ENCODE measurements around the gene LYRM7.
A peak's percentile ranks its signal among the peaks of the same experiment; 100 is the strongest.
"Not testable (repeated sequence)": the region's sequence is repeated elsewhere in the genome, so short reads cannot be mapped to it uniquely, and the experiment has no call there.

LYRM7 gene

DNA sequence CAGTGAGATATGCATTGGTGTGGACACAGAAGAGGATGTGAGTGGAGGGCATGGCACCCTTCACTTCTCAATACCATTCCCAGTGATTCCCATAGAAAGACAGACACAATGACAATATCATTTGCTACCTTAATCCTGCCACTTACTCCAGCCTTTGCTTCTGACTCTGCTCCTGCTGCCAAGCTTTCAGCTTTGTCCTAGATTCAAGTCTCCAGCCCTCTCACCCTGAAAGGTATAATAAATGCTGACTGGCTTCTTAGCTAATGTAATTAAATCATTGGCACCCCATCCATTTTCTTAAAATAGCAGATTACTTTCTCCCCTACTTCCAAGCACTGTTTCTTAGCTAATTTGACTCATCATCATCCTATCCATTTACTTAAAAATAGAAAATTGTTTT is 52.0 kb downstream of the LYRM7 start:
- DNase-seq, result no peak

DNA sequence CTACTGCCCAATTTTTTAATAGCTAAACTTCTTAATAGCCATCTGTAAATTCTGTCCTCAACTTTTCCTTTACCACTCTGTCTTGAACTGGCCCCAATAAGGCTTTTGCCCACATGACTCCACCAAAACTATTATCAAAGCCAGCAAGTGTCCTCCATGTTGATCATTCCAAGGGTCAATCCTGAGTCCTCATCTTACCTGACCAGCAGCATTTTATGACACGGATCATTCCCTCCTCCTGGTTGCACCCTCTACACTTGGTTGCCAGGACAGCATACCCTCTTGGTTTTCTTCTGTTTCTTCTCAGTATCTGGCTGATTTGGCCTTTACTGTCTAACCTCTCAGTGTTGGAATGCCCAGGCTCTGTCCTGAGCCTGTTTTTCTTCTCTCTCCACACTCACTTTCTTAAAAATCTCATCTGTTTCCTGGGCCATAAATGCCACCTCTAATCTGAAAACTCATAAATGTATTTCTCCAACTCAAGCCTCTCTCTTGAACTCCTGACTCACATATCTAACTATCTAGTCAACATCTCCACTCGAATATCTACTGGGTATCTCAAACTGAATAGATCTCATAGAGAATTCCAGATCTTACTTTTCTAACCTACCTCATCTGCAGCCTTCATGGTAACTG is 53.1 kb downstream of the LYRM7 start:
- no peak for DNase-seq

DNA sequence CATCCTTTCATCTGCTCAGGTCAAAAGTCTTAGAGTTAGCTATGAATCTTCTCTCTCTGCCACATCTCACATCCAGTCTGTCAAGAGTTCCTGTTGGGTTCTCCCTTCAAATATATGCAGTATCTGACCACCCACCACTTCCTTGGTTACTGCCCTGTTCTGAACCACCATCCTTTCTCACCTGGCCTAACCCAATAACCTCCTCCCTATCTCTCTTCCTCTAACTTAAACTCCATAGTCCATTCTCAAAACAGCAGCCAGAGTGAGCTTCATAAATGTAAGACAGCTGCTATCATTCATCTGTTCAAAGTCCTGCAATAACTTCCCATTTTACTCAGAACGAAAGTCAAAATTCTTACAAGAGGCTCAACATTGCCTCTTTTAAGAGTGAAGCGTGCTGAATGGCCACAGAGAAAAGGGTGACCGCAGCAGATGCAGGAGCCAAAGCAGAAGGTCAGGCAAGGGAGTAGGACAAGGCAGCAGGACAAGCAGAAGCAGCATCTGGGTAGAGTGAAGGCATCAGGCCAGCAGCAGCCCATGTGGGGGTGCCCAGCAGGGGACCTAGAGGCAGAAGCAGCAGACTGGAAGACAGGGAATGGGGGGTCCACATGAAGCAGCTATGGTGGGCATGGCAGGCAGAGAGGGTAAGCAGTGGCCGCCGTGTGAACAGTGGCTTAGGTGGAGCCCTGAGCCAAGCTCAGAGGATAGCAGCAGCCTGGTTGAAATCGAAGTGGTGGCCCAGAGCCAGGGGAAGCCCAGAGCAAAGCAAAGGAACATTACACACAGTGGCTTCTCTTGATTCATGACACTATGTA is 53.9 kb downstream of the LYRM7 start:
- no peak for DNase-seq

DNA sequence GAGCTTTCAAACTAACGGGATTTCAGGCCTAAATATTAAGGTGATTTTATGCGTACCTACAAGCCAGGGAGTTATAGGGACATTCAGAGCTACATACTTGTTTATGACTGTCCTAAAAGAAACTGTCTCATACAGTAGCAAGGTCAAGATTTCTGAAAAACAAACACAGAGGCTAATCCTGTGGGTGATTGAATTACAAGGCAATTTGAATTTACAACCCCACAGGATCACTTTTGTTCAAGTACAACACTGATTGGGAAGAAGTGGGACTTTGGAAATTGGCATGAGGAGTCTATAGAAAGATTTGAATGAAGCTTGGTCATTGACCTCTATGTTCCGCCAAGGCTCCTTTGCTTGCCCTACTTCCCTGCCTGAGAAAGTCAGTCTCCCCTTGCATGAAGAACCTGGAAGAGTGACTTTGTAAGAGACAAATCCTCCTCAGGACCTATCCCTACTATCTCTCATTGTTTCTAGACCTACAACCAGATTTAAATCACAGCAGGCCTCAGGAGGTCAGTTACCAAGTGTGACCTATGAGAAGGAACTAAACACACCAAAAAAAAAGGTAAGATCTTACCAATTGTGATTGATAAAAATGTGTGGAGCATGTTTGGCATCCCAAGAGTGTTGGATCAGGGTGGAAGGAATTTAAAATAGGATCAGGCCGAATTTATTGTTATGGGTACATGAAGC is 54.7 kb downstream of the LYRM7 start:
- no peak for DNase-seq

DNA sequence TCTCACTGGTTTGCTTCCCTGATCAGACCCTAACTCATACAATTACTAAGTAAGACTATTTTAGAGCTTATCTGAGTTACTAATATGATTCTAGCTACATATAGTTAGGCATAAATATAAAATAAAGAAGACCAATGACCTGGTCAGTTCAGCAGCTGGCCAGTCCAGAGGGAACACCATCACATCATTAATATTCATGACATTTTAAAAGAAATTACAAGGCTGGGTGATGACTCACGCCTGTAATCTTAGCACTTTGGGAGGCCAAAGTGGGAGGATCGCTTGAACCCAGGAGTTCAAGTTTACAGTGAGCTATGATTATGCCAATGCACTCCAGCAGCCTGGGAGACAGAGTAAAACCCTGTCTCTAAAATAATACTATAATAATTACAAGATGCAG is 56.2 kb downstream of the LYRM7 start:
- DNase-seq, result no peak

DNA sequence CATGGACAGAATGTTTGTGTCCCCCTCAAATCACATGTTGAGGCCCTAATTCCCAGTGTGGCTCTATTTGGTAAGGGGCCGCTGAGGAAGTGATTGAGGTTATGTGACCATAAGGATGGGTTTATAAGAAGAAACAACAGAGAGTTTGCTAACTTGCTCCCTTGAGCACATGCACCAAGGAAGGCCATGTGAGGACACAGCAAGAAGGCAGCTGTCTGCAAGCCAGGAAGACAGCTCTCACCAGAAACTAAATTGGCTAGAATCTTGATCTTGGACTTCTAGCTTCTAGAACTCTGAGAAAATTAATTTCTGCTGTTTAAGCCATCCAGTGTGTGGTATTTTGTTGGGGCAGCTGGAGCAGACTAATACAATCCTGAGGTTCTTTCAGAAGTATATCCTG is 57.9 kb downstream of the LYRM7 start:
- no peak for DNase-seq

DNA sequence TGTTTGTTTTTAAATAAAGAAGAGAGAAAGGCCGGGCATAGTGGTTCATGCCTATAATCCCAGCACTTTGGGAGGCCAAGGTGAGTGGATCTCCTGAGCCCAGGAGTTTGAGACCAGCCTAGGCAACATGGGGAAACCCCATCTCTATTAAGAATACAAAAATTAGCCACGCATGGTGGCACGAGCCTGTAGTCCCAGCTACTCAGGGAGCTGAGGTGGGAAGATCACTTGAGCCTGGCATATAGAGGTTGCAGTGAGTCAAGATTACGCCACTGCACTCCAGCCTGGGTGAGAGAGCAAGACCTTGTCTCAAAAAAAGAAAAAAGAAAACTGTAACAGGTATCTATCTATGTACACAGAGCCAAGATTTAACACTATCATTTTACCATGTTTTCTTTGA is 58.9 kb downstream of the LYRM7 start:
- DNase-seq, result no peak

DNA sequence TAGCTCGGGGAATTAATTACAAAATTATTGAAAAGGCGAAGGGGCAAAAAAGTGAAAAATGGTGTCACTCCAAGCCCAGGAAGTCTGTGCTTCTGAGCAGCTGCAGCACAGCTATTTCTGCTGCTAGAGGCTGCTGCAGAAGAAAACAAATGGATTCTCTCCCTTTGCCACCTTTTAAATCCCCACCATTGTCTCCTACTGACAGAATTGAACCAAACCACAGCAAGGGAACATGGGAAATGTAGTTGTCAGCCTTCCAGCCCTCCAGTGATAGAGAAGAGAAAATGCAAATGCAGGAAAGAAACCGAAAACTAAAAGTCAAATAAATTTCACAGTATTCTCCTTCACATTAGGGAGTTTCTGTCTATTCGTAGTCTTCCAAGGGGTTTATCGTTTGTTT is 59.7 kb downstream of the LYRM7 start:
- no peak for DNase-seq

DNA sequence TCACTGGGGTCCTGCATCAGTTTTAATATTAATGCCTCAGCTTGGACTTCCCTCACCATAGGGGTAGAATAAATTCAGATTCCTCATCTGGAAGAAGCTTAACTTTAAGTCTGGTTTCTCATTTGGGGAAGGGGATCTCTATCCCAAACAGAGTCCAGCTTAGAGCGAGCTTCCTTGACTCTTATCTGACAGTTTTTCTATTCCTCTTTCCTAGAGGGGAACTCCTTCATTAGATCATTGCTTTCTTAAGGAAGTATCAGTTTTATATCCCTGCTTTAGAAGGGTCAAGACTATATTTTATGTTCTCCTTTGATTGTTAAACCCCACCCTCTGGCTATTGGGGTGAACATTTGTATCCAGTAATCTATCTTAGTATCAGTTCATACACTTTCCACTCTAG is 68.9 kb downstream of the LYRM7 start:
- no peak for DNase-seq

DNA sequence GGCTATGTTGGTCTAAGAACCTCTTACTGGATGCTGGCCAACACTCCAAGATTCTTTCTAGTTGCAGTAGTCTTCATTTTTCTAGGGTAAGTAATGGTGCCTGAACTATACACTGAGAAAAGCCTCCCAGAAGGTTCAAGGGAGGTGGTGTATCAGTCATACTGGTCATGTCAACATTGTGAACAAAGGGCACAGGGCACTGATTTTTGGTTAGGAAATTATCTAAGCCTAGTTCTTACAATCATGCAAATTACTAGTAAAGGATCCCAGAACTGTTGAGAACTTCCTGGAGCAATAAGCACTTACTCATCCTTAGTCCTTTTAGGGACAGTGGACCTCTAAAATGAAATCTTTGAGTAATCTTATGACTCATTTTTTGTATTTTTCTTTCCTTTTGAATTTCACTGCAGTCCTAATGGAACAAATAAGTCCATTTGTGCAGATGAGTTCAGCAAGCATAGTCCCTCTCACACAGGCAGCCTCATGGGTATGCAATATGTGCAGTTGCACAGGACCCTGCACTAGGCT is 72.0 kb downstream of the LYRM7 start:
- DNase-seq, result no peak

DNA sequence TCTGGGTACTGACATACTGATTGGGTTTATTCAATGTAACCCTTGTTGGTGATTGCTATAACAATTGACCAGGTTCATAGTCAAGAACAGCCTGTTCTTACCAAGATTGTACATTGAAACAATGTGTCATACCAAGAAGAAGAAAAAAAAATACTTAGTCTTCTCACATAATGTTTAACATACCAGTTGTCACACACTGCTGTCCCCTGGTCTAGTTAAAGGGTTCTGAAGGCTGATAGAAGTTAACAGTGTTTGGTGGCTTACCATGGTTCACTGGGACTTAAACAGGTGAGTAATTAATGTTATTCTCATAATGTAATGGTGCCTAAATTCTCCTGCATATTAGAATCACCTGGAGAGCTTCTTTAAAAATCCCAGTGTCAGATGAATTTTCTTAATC is 74.6 kb downstream of the LYRM7 start:
- no peak for DNase-seq

DNA sequence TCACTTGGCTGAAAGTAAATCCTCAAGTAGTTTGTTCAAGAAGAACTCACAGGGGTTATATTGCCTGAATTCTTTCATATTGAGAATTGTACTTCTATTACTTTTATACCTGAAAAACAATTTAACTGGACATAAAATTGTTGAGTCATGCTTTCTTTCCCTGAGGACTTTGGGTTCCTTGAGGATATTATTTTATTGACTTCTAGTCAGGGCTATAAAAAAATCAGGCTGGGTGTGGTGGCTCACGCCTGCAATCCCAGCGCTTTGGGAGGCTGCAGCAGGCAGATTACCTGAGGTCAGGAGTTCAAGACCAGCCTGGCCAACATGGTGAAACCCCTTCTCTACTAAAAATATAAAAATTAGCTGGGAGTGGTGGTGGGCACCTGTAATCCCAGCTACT is 75.2 kb downstream of the LYRM7 start:
- no peak for DNase-seq

DNA sequence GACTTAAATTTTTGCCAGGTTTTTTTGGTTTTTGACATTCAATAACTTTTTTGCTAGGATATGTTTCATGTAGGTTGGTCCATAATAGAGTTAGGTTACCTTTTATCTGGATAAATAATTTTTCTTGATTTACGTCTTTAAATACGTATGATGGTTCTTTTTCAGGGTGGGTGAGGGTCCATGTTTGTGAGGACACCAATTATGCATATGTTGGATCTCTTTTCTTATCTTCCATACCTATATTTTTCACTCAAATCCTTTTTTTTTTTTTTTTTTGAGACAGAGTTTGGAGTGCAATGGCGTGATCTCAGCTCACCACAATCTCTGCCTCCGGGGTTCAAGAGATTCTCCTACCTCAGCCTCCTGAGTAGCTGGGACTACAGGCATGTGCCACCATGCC is 75.8 kb downstream of the LYRM7 start:
- no peak for DNase-seq

DNA sequence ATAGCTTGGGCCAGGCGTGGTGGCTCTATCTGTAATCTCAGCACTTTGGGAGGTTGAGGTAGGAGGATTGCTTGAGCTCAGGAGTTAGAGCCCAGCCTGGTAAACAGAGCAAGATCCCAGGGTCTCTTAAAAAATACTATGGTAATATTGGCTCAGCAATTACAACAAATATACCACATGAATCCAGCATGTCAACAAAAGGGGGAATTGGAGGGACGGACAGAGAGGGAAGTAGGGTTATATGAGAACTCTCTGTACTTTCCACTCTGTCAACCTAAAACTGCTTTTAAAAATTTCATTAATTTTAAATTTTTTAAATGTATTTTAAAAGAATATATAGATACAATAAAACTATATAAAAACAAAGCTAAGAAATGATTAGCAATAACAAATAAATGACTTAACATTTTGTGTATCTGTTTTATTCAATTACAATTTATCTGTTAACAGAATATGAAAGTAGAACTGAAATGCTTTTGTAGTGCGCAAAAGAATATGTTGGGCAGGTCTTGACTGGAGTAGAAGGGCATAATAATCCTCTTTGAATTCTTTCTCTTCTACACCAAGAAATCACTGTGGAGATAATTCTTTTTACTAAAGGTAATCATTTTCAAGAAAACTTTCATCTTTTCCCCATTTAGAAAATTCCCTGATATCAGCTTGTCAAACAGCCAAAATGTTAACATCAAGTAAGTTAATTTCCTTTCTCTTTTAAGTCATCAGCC is 80.2 kb downstream of the LYRM7 start:
- DNase-seq, result no peak

DNA sequence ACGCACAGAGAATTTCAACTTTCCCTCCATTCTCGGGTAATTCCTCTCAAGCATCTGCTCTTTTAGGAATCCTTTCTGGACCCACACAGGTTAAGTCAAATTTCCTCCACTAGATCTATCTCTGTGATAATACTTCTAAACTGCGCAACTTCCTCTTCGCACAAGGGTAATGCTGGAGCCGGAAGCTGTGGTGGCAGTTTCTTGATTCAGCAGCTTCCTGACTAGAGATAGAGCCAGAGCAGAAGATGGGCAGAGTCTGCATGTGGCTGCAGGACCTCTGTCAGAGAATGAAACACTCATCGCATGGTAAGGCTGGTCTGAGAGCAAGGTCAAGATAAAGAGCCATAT is 82.1 kb downstream of the LYRM7 start:
- DNase-seq, result peak; percentile 72

DNA sequence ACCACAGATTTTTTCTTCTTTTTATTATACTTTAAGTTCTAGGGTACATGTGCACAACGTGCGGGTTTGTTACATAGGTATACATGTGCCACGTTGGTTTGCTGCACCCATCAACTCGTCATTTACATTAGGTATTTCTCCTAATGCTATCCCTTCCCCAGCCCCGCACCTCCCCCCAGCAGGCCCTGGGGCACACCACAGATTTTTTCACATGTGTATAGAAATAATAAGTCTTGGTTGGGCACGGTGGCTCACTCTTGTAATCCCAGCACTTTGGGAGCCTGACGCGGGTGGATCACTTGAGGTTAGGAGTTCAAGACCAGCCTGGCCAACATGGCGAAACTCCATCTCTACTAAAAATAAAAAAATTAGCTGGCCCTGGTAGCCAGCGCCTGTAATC is 83.3 kb downstream of the LYRM7 start:
- not testable (repeated sequence) for DNase-seq

DNA sequence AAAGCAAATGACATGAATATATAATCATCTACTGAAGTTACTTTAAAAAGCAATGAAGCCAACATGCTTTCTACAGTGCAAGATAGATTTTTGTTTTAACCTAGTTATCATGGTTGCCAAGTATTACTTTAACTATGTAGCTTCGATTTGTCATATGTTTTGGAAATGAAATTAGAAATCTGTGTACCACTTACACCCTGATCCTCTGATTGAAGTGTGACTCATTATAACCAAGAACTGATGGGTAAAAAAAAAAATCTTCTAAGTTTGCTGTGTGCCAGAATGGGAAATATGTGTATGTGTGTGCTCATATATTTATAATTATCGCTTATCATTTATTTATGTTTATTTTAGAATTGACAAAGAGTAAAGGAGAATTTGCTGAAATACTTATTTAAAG is 84.0 kb downstream of the LYRM7 start:
- DNase-seq, result no peak

Data from T-helper 9 cell (primary cell).